Measurements from ENCODE around the gene SMIM13.

Gene SMIM13

GRCh38 chr6:11066505-11067347 lies 26.9 kb upstream of the SMIM13 start:
- TF ChIP-seq CTCF (conservative IDR thresholded peaks at IDR 0.05; ENCODE audit: low read length) = no peak
- DNase-seq (ENCODE audit: low read depth) = no peak
- H3K4me3 ChIP-seq (ENCODE audit: low read length) = no peak overlapping the region

GRCh38 chr6:11067348-11067747 lies 26.3 kb upstream of the SMIM13 start:
- DNase-seq (ENCODE audit: low read depth) = no peak
- TF ChIP-seq CTCF (conservative IDR thresholded peaks at IDR 0.05; ENCODE audit: low read length) = no peak
- no peak overlapping the region for H3K4me3 ChIP-seq (ENCODE audit: low read length)

GRCh38 chr6:11069760-11070159 lies 23.9 kb upstream of the SMIM13 start:
- DNase-seq (ENCODE audit: low read depth) = no peak
- no peak overlapping the region for H3K4me3 ChIP-seq (ENCODE audit: low read length)
- TF ChIP-seq CTCF (conservative IDR thresholded peaks at IDR 0.05; ENCODE audit: low read length) = no peak

GRCh38 chr6:11072101-11072500 lies 21.5 kb upstream of the SMIM13 start:
- no peak for TF ChIP-seq CTCF (conservative IDR thresholded peaks at IDR 0.05; ENCODE audit: low read length)
- no peak for DNase-seq (ENCODE audit: low read depth)
- H3K4me3 ChIP-seq (ENCODE audit: low read length) = no peak overlapping the region

GRCh38 chr6:11076540-11076939 lies 17.1 kb upstream of the SMIM13 start:
- no peak overlapping the region for H3K4me3 ChIP-seq (ENCODE audit: low read length)
- no peak for DNase-seq (ENCODE audit: low read depth)
- TF ChIP-seq CTCF (conservative IDR thresholded peaks at IDR 0.05; ENCODE audit: low read length) = no peak

GRCh38 chr6:11078266-11078665 lies 15.4 kb upstream of the SMIM13 start:
- DNase-seq (ENCODE audit: low read depth) = no peak
- no peak overlapping the region for H3K4me3 ChIP-seq (ENCODE audit: low read length)
- TF ChIP-seq CTCF (conservative IDR thresholded peaks at IDR 0.05; ENCODE audit: low read length) = no peak

- no peak for DNase-seq (ENCODE audit: low read depth)
- H3K4me3 ChIP-seq (ENCODE audit: low read length) = no peak overlapping the region
- TF ChIP-seq CTCF (conservative IDR thresholded peaks at IDR 0.05; ENCODE audit: low read length) = no peak
Measured at GRCh38 chr6:11080296-11080695, 13.3 kb upstream of the SMIM13 start.
